HepG2 (cell line): ENCODE data around the gene FAM111A. TPM values are rescaled to one million over a fixed set of nuclear protein-coding genes. Genes with fewer than 3 reads are reported as not detected.
A peak's percentile ranks its signal among the peaks of the same experiment; 100 is the strongest.

Experiments used
- AHR ChIP-seq: IDR thresholded peaks from 2 replicates; pipeline ENCODE4 v1.6.1; 2018; ENCODE audit warnings: missing genetic modification reagents, missing compliant biosample characterization
- ARID3A ChIP-seq: IDR thresholded peaks from 2 replicates; pipeline ENCODE4 v1.6.1; 2012; ENCODE audit warnings: low read depth, low read length, improper control_type of control experiment
- DMAP1 ChIP-seq: IDR thresholded peaks from 2 replicates; pipeline ENCODE4 v1.6.1; 2016
- EEA1 ChIP-seq: sonication (generic); formaldehyde crosslinking; IDR thresholded peaks from 2 replicates; pipeline ENCODE4 v1.5.1; 2020; ENCODE audit warnings: mild to moderate bottlenecking, missing genetic modification reagents, borderline replicate concordance
- GATAD2A ChIP-seq: IDR thresholded peaks from 2 replicates; pipeline ENCODE4 v1.6.1; 2016
- GZF1 ChIP-seq: sonication (generic); formaldehyde crosslinking; IDR thresholded peaks from 2 replicates; pipeline ENCODE4 v1.5.1; 2020; ENCODE audit warnings: mild to moderate bottlenecking, missing genetic modification reagents
- HINFP ChIP-seq: sonication (generic); formaldehyde crosslinking; IDR thresholded peaks from 2 replicates; pipeline ENCODE4 v1.4.0; 2020; ENCODE audit warnings: low read depth, mild to moderate bottlenecking, missing genetic modification reagents
- HNF1B ChIP-seq: sonication (generic); formaldehyde crosslinking; IDR thresholded peaks from 2 replicates; pipeline ENCODE4 v1.5.1; 2020; ENCODE audit warnings: mild to moderate bottlenecking, moderate library complexity, missing genetic modification reagents
- MNT ChIP-seq: fragments of 450-650 bp; IDR thresholded peaks from 2 replicates; pipeline ENCODE4 v1.6.1; 2016
- NPAS2 ChIP-seq: sonication (generic); formaldehyde crosslinking; IDR thresholded peaks from 2 replicates; pipeline ENCODE4 v1.8.0; 2022; ENCODE audit warnings: mild to moderate bottlenecking, missing genetic modification reagents, borderline replicate concordance
- PRDM10 ChIP-seq: sonication (generic); formaldehyde crosslinking; IDR thresholded peaks from 2 replicates; pipeline ENCODE4 v1.4.0; 2020; ENCODE audit warnings: low read depth, missing genetic modification reagents
- SNAPC5 ChIP-seq: sonication (generic); formaldehyde crosslinking; IDR thresholded peaks from 2 replicates; pipeline ENCODE4 v1.8.1; 2023; ENCODE audit warnings: mild to moderate bottlenecking, missing genetic modification reagents, borderline replicate concordance
- ZNF251 ChIP-seq: sonication (generic); formaldehyde crosslinking; IDR thresholded peaks from 2 replicates; pipeline ENCODE4 v1.9.0; 2021; ENCODE audit warnings: mild to moderate bottlenecking, missing genetic modification reagents
- ZNF574 ChIP-seq: sonication (generic); formaldehyde crosslinking; IDR thresholded peaks from 2 replicates; pipeline ENCODE4 v1.4.0; 2020; ENCODE audit warnings: missing genetic modification reagents
- polyA plus RNA-seq, 8 experiments: library from polyadenylated mRNA; depleted of rRNA in 3 of 8; stranded (reverse) in 7 of 8; unstranded in 1 of 8; fragments of >200 nt; fragmentation: Illumina TruSeq in 4 of 8; extraction: Trizol in 4 of 8; gene quantifications; 2 replicates each; pipeline versions ENCODE4 v1.2.1 to v1.2.3, GENCODE V29; 2011 to 2016; ENCODE audit warnings: low read depth in 4 of 8, missing spikeins in 1 of 8, mixed read lengths in 1 of 8; ENCODE audit not compliant: insufficient read depth in 1 of 8
- total RNA-seq, 5 experiments: library from RNA; depleted of rRNA; stranded (reverse); fragments of >200 nt; fragmentation: Illumina TruSeq; extraction: Trizol; gene quantifications; 2 replicates each; pipeline ENCODE4 v1.2.3, GENCODE V29; 2016; ENCODE audit warnings: low read depth in 1 of 5

FAM111A gene
- total and polyA plus RNA-seq, 2 of the 13 experiments (the other 11 are each of a cell fraction or from before 2014, with no cell fraction given), result 3.2 to 13.5 TPM

GRCh38 chr11:59135648-59136461 is 6.8 kb upstream of the FAM111A start (continued):
- TF ChIP-seq ZNF574 (CRISPR knock-in tag), result peak; percentile 50; the same call in 1 of the 2 replicates
- TF ChIP-seq MNT, result no peak
- peak; percentile 46; the same call in 1 of the 2 replicates for TF ChIP-seq PRDM10 (CRISPR knock-in tag)
- no peak for TF ChIP-seq ARID3A
- no peak for TF ChIP-seq NPAS2 (CRISPR knock-in tag)
- 0 out of 2 replicates have a peak, but pooled peaks have one; percentile 35 for TF ChIP-seq AHR (CRISPR knock-in tag)
- peak; percentile 59 for TF ChIP-seq GATAD2A
- TF ChIP-seq GZF1 (CRISPR knock-in tag), result no peak
- no peak for TF ChIP-seq ZNF251
- 0 out of 2 replicates have a peak, but pooled peaks have one; percentile 28 for TF ChIP-seq HNF1B
- TF ChIP-seq DMAP1, result 0 out of 2 replicates have a peak, but pooled peaks have one; percentile 43
- TF ChIP-seq EEA1, result no peak
- 0 out of 2 replicates have a peak, but pooled peaks have one; percentile 21 for TF ChIP-seq HINFP
- TF ChIP-seq SNAPC5 (CRISPR knock-in tag), result no peak
